ENCODE data around the gene AOPEP. TPM values are rescaled to one million over a fixed set of nuclear protein-coding genes. Genes with fewer than 3 reads are reported as not detected.

Gene AOPEP
- total RNA-seq, 1 donor from 2014 or later, result 48.0 TPM

GRCh38 chr9:94931036-94931633, 204.6 kb downstream of the AOPEP start:
- peaks cover 0 to 21% (median 13%) of the 10 kb centered on the region in 3 donors for H3K4me1 ChIP-seq (ENCODE audit: control insufficient read depth in 3 of 3, insufficient read depth in 3 of 3, low read length in 3 of 3)
- H3K9me3 ChIP-seq (ENCODE audit: control insufficient read depth in 3 of 3, low read length in 3 of 3), result no peaks in the 10 kb centered on the region
- H3K27me3 ChIP-seq (ENCODE audit: control insufficient read depth in 3 of 3, insufficient read depth in 3 of 3, low read length in 3 of 3), result no peaks in the 10 kb centered on the region
- peaks cover 0 to 4% (median 3%) of the 10 kb centered on the region in 3 donors for H3K36me3 ChIP-seq (ENCODE audit: control insufficient read depth in 3 of 3, insufficient read depth in 3 of 3, low read length in 3 of 3)
- no peak overlapping the region for H3K4me3 ChIP-seq (ENCODE audit: low read length in 3 of 3)
- no peak overlapping the region for H3K27ac ChIP-seq (ENCODE audit: low read depth, low read length)
- H3K9ac ChIP-seq (ENCODE audit: low read depth in 1 of 3, low read length in 3 of 3), result no peak overlapping the region

- peaks cover 0 to 4% (median 3%) of the 10 kb centered on the region in 3 donors for H3K36me3 ChIP-seq (ENCODE audit: control insufficient read depth in 3 of 3, insufficient read depth in 3 of 3, low read length in 3 of 3)
- H3K4me1 ChIP-seq (ENCODE audit: control insufficient read depth in 3 of 3, insufficient read depth in 3 of 3, low read length in 3 of 3), result peaks cover 0 to 21% (median 13%) of the 10 kb centered on the region in 3 donors
- no peak overlapping the region for H3K9ac ChIP-seq (ENCODE audit: low read depth in 1 of 3, low read length in 3 of 3)
- no peak overlapping the region for H3K27ac ChIP-seq (ENCODE audit: low read depth, low read length)
- no peak overlapping the region for H3K4me3 ChIP-seq (ENCODE audit: low read length in 3 of 3)
- H3K9me3 ChIP-seq (ENCODE audit: control insufficient read depth in 3 of 3, low read length in 3 of 3), result no peaks in the 10 kb centered on the region
- H3K27me3 ChIP-seq (ENCODE audit: control insufficient read depth in 3 of 3, insufficient read depth in 3 of 3, low read length in 3 of 3), result no peaks in the 10 kb centered on the region
Measured at GRCh38 chr9:94931740-94932139, 205.2 kb downstream of the AOPEP start.

GRCh38 chr9:94932652-94933510, 206.4 kb downstream of the AOPEP start:
- Histone ChIP-seq H3K27me3 (ENCODE audit: control insufficient read depth in 3 of 3, insufficient read depth in 3 of 3, low read length in 3 of 3) (no peaks in the 10 kb centered on the region), H3K4me1 (ENCODE audit: control insufficient read depth in 3 of 3, insufficient read depth in 3 of 3, low read length in 3 of 3) (peaks cover 4 to 29% (median 22%) of the 10 kb centered on the region in 3 donors), H3K9ac (ENCODE audit: low read depth in 1 of 3, low read length in 3 of 3) (no peak overlapping the region), H3K9me3 (ENCODE audit: control insufficient read depth in 3 of 3, low read length in 3 of 3) (no peaks in the 10 kb centered on the region), H3K27ac (ENCODE audit: low read depth, low read length) (no peak overlapping the region), H3K4me3 (ENCODE audit: low read length in 3 of 3) (no peak overlapping the region), H3K36me3 (ENCODE audit: control insufficient read depth in 3 of 3, insufficient read depth in 3 of 3, low read length in 3 of 3) (peaks cover 0 to 4% (median 3%) of the 10 kb centered on the region in 3 donors)

- Histone ChIP-seq H3K4me3 (ENCODE audit: low read length in 3 of 3) (no peak overlapping the region), H3K27ac (ENCODE audit: low read depth, low read length) (no peak overlapping the region), H3K36me3 (ENCODE audit: control insufficient read depth in 3 of 3, insufficient read depth in 3 of 3, low read length in 3 of 3) (peaks cover 0 to 4% (median 3%) of the 10 kb centered on the region in 3 donors), H3K9ac (ENCODE audit: low read depth in 1 of 3, low read length in 3 of 3) (no peak overlapping the region), H3K9me3 (ENCODE audit: control insufficient read depth in 3 of 3, low read length in 3 of 3) (no peaks in the 10 kb centered on the region), H3K4me1 (ENCODE audit: control insufficient read depth in 3 of 3, insufficient read depth in 3 of 3, low read length in 3 of 3) (peaks cover 4 to 25% (median 24%) of the 10 kb centered on the region in 3 donors), H3K27me3 (ENCODE audit: control insufficient read depth in 3 of 3, insufficient read depth in 3 of 3, low read length in 3 of 3) (no peaks in the 10 kb centered on the region)
Measured at GRCh38 chr9:94933511-94933828, 207.0 kb downstream of the AOPEP start.

- Histone ChIP-seq H3K4me3 (ENCODE audit: low read length in 3 of 3) (no peak overlapping the region), H3K27ac (ENCODE audit: low read depth, low read length) (no peak overlapping the region), H3K4me1 (ENCODE audit: control insufficient read depth in 3 of 3, insufficient read depth in 3 of 3, low read length in 3 of 3) (peaks cover 4 to 21% (median 14%) of the 10 kb centered on the region in 3 donors), H3K36me3 (ENCODE audit: control insufficient read depth in 3 of 3, insufficient read depth in 3 of 3, low read length in 3 of 3) (peaks cover 0 to 4% (median 3%) of the 10 kb centered on the region in 3 donors), H3K27me3 (ENCODE audit: control insufficient read depth in 3 of 3, insufficient read depth in 3 of 3, low read length in 3 of 3) (no peaks in the 10 kb centered on the region), H3K9ac (ENCODE audit: low read depth in 1 of 3, low read length in 3 of 3) (no peak overlapping the region), H3K9me3 (ENCODE audit: control insufficient read depth in 3 of 3, low read length in 3 of 3) (no peaks in the 10 kb centered on the region)
Measured at GRCh38 chr9:94934816-94935328, 208.4 kb downstream of the AOPEP start.

GRCh38 chr9:94935396-94935795, 208.9 kb downstream of the AOPEP start:
- H3K4me3 ChIP-seq (ENCODE audit: low read length in 3 of 3), result no peak overlapping the region
- peaks cover 0 to 4% (median 3%) of the 10 kb centered on the region in 3 donors for H3K36me3 ChIP-seq (ENCODE audit: control insufficient read depth in 3 of 3, insufficient read depth in 3 of 3, low read length in 3 of 3)
- H3K9ac ChIP-seq (ENCODE audit: low read depth in 1 of 3, low read length in 3 of 3), result no peak overlapping the region
- no peaks in the 10 kb centered on the region for H3K27me3 ChIP-seq (ENCODE audit: control insufficient read depth in 3 of 3, insufficient read depth in 3 of 3, low read length in 3 of 3)
- no peaks in the 10 kb centered on the region for H3K9me3 ChIP-seq (ENCODE audit: control insufficient read depth in 3 of 3, low read length in 3 of 3)
- H3K27ac ChIP-seq (ENCODE audit: low read depth, low read length), result no peak overlapping the region
- H3K4me1 ChIP-seq (ENCODE audit: control insufficient read depth in 3 of 3, insufficient read depth in 3 of 3, low read length in 3 of 3), result peaks cover 7 to 23% (median 13%) of the 10 kb centered on the region in 3 donors

GRCh38 chr9:94936419-94936818, 209.9 kb downstream of the AOPEP start:
- H3K9me3 ChIP-seq (ENCODE audit: control insufficient read depth in 3 of 3, low read length in 3 of 3), result no peaks in the 10 kb centered on the region
- no peak overlapping the region for H3K27ac ChIP-seq (ENCODE audit: low read depth, low read length)
- H3K9ac ChIP-seq (ENCODE audit: low read depth in 1 of 3, low read length in 3 of 3), result no peak overlapping the region

GRCh38 chr9:94937214-94937903, 210.9 kb downstream of the AOPEP start:
- Histone ChIP-seq H3K4me1 (ENCODE audit: control insufficient read depth in 3 of 3, insufficient read depth in 3 of 3, low read length in 3 of 3) (peaks cover 21 to 34% (median 26%) of the 10 kb centered on the region in 3 donors), H3K36me3 (ENCODE audit: control insufficient read depth in 3 of 3, insufficient read depth in 3 of 3, low read length in 3 of 3) (peaks cover 0 to 3% (median 0%) of the 10 kb centered on the region in 3 donors), H3K27ac (ENCODE audit: low read depth, low read length) (no peak overlapping the region), H3K27me3 (ENCODE audit: control insufficient read depth in 3 of 3, insufficient read depth in 3 of 3, low read length in 3 of 3) (no peaks in the 10 kb centered on the region), H3K9ac (ENCODE audit: low read depth in 1 of 3, low read length in 3 of 3) (no peak overlapping the region), H3K4me3 (ENCODE audit: low read length in 3 of 3) (peak overlapping the region in 1 of 3 donors; percentile 1), H3K9me3 (ENCODE audit: control insufficient read depth in 3 of 3, low read length in 3 of 3) (no peaks in the 10 kb centered on the region)

More at GRCh38 chr9:94936419-94936818, 209.9 kb downstream of the AOPEP start:
- H3K4me1 ChIP-seq (ENCODE audit: control insufficient read depth in 3 of 3, insufficient read depth in 3 of 3, low read length in 3 of 3), result peaks cover 16 to 28% (median 23%) of the 10 kb centered on the region in 3 donors
- no peak overlapping the region for H3K4me3 ChIP-seq (ENCODE audit: low read length in 3 of 3)
- peaks cover 0 to 3% (median 0%) of the 10 kb centered on the region in 3 donors for H3K36me3 ChIP-seq (ENCODE audit: control insufficient read depth in 3 of 3, insufficient read depth in 3 of 3, low read length in 3 of 3)
- H3K27me3 ChIP-seq (ENCODE audit: control insufficient read depth in 3 of 3, insufficient read depth in 3 of 3, low read length in 3 of 3), result no peaks in the 10 kb centered on the region

GRCh38 chr9:94938384-94938783, 211.9 kb downstream of the AOPEP start:
- H3K9ac ChIP-seq (ENCODE audit: low read depth in 1 of 3, low read length in 3 of 3), result no peak overlapping the region
- no peaks in the 10 kb centered on the region for H3K9me3 ChIP-seq (ENCODE audit: control insufficient read depth in 3 of 3, low read length in 3 of 3)
- no peak overlapping the region for H3K27ac ChIP-seq (ENCODE audit: low read depth, low read length)
- H3K36me3 ChIP-seq (ENCODE audit: control insufficient read depth in 3 of 3, insufficient read depth in 3 of 3, low read length in 3 of 3), result peaks cover 0 to 2% (median 0%) of the 10 kb centered on the region in 3 donors
- peaks cover 21 to 34% (median 24%) of the 10 kb centered on the region in 3 donors for H3K4me1 ChIP-seq (ENCODE audit: control insufficient read depth in 3 of 3, insufficient read depth in 3 of 3, low read length in 3 of 3)
- no peaks in the 10 kb centered on the region for H3K27me3 ChIP-seq (ENCODE audit: control insufficient read depth in 3 of 3, insufficient read depth in 3 of 3, low read length in 3 of 3)
- no peak overlapping the region for H3K4me3 ChIP-seq (ENCODE audit: low read length in 3 of 3)
